Measurements from ENCODE around the gene CD101.

Gene CD101

GRCh38 chr1:116987256-116987555 lies 14.4 kb upstream of the CD101 start:
- no peak for DNase-seq

GRCh38 chr1:116988248-116988647 lies 13.3 kb upstream of the CD101 start:
- DNase-seq, result no peak

DNA sequence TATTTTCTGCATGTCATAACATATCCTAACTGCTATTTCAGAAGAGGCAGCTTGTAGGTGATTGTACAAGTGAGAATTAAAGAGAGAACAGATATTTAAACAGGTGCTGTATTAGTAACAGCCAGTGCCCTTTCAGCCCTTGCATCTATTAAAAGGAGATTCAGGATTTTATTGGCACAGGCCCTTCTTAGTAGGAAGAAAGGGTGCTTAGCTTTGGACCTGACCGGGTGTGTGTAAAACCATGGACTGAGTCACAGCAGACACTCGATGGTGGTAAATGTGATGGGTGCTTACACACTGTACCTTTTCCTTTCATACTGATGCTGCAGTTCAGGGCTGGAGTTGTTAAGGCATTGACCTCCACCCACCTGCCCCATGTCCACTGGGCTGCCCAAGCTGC lies 12.7 kb upstream of the CD101 start:
- DNase-seq, result no peak

- DNase-seq, result no peak
Observed at GRCh38 chr1:116989835-116990234, 11.7 kb upstream of the CD101 start.

- no peak for DNase-seq
Observed at GRCh38 chr1:116990612-116991151, 10.9 kb upstream of the CD101 start.

GRCh38 chr1:116991171-116991845 lies 10.3 kb upstream of the CD101 start:
- no peak for DNase-seq

- DNase-seq, result no peak
Observed at GRCh38 chr1:116991918-116992317, 9.6 kb upstream of the CD101 start.

DNA sequence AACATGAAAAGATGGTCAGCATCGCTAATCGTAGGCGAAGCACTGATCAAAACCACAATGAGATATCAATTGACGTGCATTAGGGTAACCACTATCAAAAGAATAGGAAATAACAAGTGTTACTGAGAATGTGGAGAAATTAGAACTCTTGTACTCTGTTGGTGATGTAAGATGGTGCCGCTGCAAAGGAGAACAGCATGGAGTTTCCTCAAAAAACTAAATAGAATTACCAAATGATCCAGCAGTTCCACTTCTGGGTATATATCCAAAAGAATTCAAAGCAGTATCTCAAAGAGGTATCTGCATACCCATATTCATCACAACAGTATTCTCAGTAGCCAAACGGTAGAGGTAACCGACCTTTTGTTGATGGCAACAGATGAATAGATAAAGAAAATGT lies 8.3 kb upstream of the CD101 start:
- no peak for DNase-seq

GRCh38 chr1:116994411-116994810 lies 7.1 kb upstream of the CD101 start:
- no peak for DNase-seq

GRCh38 chr1:116997066-116997465 lies 4.5 kb upstream of the CD101 start:
- DNase-seq, result no peak

GRCh38 chr1:116997636-116998035 lies 3.9 kb upstream of the CD101 start:
- DNase-seq, result no peak

- DNase-seq, result no peak
Observed at GRCh38 chr1:116999596-116999995, 2.0 kb upstream of the CD101 start.

DNA sequence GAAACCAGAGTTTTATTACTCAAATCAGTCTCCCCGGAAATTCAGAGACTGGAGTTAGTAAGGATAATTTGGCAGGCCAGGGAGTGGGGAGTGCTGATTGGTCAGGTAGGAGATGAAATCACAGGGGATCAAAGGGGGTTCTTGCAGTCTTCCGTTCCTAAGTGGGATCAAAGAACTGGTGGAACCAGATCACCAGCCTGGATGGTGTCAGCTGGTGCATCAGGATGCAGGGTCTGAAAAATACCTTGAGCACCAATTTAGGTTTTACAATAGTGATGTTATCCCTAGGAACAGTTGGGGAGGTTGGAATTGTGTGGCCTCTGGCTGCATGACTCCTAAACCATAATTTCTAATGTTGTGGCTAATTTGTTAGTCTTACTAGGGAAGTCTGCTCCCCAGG lies 1.4 kb upstream of the CD101 start:
- no peak for DNase-seq

- no peak for DNase-seq
Observed at GRCh38 chr1:117003223-117003875, 1.8 kb downstream of the CD101 start.

GRCh38 chr1:117007719-117008013 lies 6.1 kb downstream of the CD101 start:
- no peak for DNase-seq

DNA sequence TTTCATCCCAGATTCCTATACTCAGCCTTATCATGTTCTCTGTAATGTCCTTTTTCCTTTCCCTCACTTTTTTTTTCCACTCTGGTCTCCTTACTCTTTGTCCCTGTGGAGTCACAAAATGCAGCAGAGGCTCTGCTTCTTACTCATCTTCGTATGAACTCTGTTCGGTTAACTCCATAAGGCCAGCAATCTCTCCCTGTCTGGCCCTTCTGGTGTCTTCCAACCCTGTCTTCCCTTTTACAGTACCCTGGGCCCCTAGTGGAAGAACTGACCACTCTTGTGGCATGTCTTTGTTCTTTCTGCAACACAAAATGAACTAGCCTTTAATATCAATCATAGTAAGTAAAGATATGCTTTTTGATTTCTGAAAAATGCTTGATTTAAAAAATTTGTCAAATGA lies 7.1 kb downstream of the CD101 start:
- no peak for DNase-seq

DNA sequence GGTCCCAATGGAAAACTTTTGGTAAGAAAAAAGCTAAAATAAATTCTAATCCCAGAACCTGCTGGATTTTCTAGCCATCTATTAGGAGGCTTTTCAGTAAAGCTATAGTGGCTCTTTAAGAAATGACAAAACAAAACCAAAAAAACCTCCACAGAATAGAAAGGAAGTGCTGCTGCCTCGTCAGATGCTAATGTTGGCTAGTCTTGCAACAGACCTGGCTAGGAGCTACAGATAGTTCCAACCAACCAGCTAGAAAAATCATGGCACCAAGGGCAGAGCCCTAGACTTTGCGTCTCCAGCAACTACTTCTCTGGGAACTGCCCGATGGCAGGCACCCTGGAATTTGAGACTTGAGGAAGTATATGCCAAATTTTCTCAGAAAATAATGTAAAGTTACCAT lies 7.6 kb downstream of the CD101 start:
- no peak for DNase-seq

DNA sequence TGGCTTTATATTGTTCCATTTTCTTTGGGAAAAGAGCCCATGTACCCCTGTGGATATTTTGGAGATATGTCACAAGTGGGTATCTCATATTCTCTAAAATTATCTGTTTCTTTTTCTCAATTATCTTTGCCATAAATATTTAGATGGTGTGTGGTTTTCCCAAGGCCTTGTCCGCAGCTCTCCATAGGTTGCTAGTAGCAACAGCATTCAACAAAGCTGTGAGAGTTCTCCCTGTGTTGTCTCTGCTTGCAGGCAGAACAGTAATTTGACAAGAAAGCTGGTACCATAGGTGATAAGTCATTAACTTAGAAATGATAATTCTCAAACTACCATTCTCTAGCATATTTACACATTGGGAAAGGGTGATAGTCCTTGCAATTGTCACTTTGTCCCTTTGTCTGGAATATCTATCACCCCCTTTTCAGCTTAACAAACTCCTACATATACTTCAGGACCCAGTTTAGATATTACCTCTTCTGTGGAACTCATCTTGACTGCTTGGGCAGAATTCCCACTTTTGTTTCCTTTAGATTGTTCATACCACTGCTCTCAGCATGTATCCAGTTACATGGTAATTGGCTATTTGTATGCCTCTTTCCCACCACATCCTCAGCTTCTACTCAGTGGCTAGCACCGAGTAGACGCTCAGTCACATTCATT lies 8.9 kb downstream of the CD101 start:
- DNase-seq, result no peak

GRCh38 chr1:117011334-117011733 lies 9.8 kb downstream of the CD101 start:
- no peak for DNase-seq

DNA sequence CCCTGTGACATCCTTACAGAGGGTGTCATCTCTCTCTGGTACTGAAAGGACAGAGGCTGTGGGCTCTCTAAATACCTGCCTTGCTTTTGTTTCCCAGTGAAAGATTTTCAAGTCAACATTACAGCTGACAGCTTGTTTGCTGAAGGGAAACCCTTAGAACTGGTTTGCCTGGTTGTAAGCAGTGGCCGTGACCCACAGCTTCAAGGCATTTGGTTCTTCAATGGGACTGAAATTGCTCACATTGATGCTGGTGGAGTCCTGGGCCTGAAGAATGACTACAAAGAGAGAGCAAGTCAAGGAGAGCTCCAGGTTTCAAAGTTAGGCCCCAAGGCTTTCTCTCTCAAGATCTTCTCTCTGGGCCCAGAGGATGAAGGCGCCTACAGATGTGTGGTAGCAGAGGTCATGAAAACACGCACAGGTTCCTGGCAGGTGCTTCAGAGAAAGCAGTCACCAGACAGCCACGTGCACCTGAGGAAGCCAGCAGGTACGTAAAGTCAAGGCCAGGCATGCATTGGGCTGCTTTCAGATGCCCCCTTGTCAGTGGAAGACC lies 11.8 kb downstream of the CD101 start:
- no peak for DNase-seq

DNA sequence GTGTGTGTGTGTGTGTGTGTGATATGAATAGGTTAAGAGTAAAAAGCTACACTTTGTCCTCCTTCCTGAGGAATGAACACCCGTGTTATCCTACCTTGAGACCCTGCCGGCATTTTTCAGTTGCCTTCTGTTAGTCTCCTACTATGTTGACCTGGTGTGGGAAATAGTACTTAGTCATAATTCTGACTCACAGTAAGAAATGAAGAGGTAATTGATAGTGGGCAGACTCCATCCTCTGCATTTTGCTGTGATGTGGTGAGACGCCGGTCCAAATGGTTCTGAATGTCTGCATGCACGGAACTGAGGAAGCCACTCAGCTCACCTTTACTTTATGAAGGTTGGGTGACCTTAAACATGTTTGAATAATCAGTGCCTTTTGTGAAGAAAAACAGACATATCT lies 12.6 kb downstream of the CD101 start:
- DNase-seq, result no peak

DNA sequence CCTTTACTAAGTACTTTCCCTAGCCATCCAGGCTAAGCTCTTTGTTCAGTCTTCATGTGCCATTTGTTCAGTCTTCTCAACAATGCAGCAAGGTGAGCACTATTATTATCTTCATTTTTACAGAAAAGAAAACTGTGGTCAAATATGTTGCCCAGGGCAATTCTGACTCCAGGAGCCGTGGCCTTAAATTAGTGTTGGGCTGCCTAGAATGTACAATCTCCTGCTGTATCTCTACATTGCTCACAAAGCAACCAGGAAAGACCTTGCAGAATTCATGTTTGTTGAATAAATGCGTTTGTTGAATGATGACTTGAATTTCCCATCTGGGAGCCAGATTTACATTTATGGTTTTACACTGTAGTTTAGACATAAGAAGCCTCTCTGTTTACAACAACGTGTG lies 14.2 kb downstream of the CD101 start:
- DNase-seq, result no peak

- DNase-seq, result no peak
Observed at GRCh38 chr1:117017062-117017461, 15.5 kb downstream of the CD101 start.

- DNase-seq, result no peak
Observed at GRCh38 chr1:117017648-117018047, 16.1 kb downstream of the CD101 start.
